B cell (primary cell): ENCODE measurements around the gene CDC42EP2. TPM values are rescaled to one million over a fixed set of nuclear protein-coding genes. Genes with fewer than 3 reads are reported as not detected.
A peak's percentile ranks its signal among the peaks of the same experiment; 100 is the strongest.

Experiments used
- ATAC-seq: fragments of 200-7000 bp; cut with Tn5 transposase; one replicate; pipeline ENCODE4 v1.10.0; 2021; ENCODE audit warnings: low read depth, mild to moderate bottlenecking, moderate number of reproducible peaks, moderate library complexity
- CTCF ChIA-PET: fragments of 350-600 bp; sonication (Branson Sonifier 250); formaldehyde crosslinking; loops from one replicate; lab custom pipeline; 2021; ENCODE audit warnings: antibody characterized with exemption, inconsistent platforms; lab: Charles Lee
- POLR2A ChIA-PET: fragments of 350-600 bp; sonication (Branson Sonifier 250); formaldehyde crosslinking; loops from one replicate; lab custom pipeline; 2021; ENCODE audit warnings: antibody characterized with exemption; lab: Charles Lee
- DNase-seq: peaks from one replicate; pipeline ENCODE4 v3.0.0; 2013
- H2AFZ ChIP-seq: 2 replicates; pipeline ENCODE4 v1.6.1; 2012; ENCODE audit warnings: mild to moderate bottlenecking, low read depth, low read length; ENCODE audit not compliant: insufficient read depth, poor library complexity, severe bottlenecking
- H3K27ac ChIP-seq, 2 donors: 1 replicate in 1 of 2; 2 replicates in 1 of 2; pipeline ENCODE4 v1.5.1; 2012 to 2013; ENCODE audit warnings: low read length in 2 of 2, mild to moderate bottlenecking in 2 of 2, moderate library complexity in 1 of 2
- H3K27me3 ChIP-seq, 4 experiments: fragments of 200-600 bp in 1 of 4; sonication (generic) in 1 of 4; replicated peaks in 1 of 4; 1 replicate in 2 of 4; 2 replicates in 2 of 4; pipeline versions ENCODE4 v1.6.1 to v1.7.0; 2013 to 2016; ENCODE audit warnings: low read length in 3 of 4, mild to moderate bottlenecking in 2 of 4, mixed read lengths in 1 of 4, moderate library complexity in 1 of 4; ENCODE audit not compliant: insufficient read depth in 4 of 4, control insufficient read depth in 3 of 4; ENCODE audit errors: control extremely low read depth in 1 of 4
- H3K36me3 ChIP-seq, 2 experiments: replicated peaks in 1 of 2; 1 replicate in 1 of 2; 2 replicates in 1 of 2; pipeline versions ENCODE4 v1.6.1 to v1.7.1; 2013; ENCODE audit warnings: low read length in 1 of 2; ENCODE audit not compliant: insufficient read depth in 2 of 2, control insufficient read depth in 1 of 2; ENCODE audit errors: control extremely low read depth in 1 of 2, extremely low read depth in 1 of 2
- H3K4me1 ChIP-seq, 2 donors: fragments of 200-600 bp in 1 of 2; sonication (generic) in 1 of 2; 1 replicate in 1 of 2; 2 replicates in 1 of 2; pipeline versions ENCODE4 v1.5.1 to v1.6.1; 2013 to 2017; ENCODE audit warnings: low read length in 2 of 2; ENCODE audit not compliant: control insufficient read depth in 2 of 2, insufficient read depth in 2 of 2
- H3K4me2 ChIP-seq: replicated peaks from 2 replicates; pipeline ENCODE3; 2012; ENCODE audit warnings: mild to moderate bottlenecking, low read depth, low read length; ENCODE audit not compliant: poor library complexity, severe bottlenecking
- H3K4me3 ChIP-seq, 5 experiments: fragments of 200-600 bp in 1 of 5; sonication (generic) in 1 of 5; 1 replicate in 3 of 5; 2 replicates in 2 of 5; pipeline versions ENCODE4 v1.5.1 to v1.7.0; 2011 to 2016; ENCODE audit warnings: low read length in 4 of 5, mild to moderate bottlenecking in 4 of 5, low read depth in 2 of 5, control low read depth in 1 of 5, moderate library complexity in 1 of 5; ENCODE audit not compliant: insufficient read depth in 1 of 5; ENCODE audit errors: control extremely low read depth in 1 of 5, extremely low read depth in 1 of 5
- H3K79me2 ChIP-seq: fragments of 200-600 bp; sonication (generic); one replicate; pipeline ENCODE4 v1.6.0; 2016; ENCODE audit warnings: low read length; ENCODE audit not compliant: control insufficient read depth, insufficient read depth
- H3K9ac ChIP-seq: fragments of 200-600 bp; sonication (generic); 2 replicates; pipeline ENCODE4 v1.6.1; 2017; ENCODE audit warnings: mild to moderate bottlenecking, low read length, moderate library complexity
- H3K9me3 ChIP-seq, 3 donors: one replicate each; pipeline versions ENCODE4 v1.6.1 to v1.7.1; 2013; ENCODE audit warnings: low read length in 2 of 3; ENCODE audit not compliant: control insufficient read depth in 2 of 3, insufficient read depth in 1 of 3; ENCODE audit errors: control extremely low read depth in 1 of 3
- H4K20me1 ChIP-seq: 2 replicates; pipeline ENCODE4 v1.6.0; 2012; ENCODE audit warnings: mild to moderate bottlenecking, low read length; ENCODE audit not compliant: insufficient read depth, control insufficient read depth, poor library complexity, severe bottlenecking
- H3K27ac Mint-ChIP-seq: one replicate; pipeline ENCODE4 v1.8.0; 2021; ENCODE audit warnings: mixed read lengths
- H3K27me3 Mint-ChIP-seq: one replicate; pipeline ENCODE4 v1.8.0; 2021; ENCODE audit warnings: mixed read lengths
- H3K4me1 Mint-ChIP-seq: one replicate; pipeline ENCODE4 v1.8.0; 2021; ENCODE audit warnings: mixed read lengths
- H3K4me3 Mint-ChIP-seq: one replicate; pipeline ENCODE4 v1.8.0; 2021; ENCODE audit warnings: mixed read lengths
- H3K9me3 Mint-ChIP-seq: one replicate; pipeline ENCODE4 v1.8.0; 2022; ENCODE audit warnings: mixed read lengths; ENCODE audit not compliant: insufficient read depth
- EZH2 ChIP-seq: IDR thresholded peaks from 2 replicates; pipeline ENCODE4 v1.6.1; 2012; ENCODE audit warnings: borderline replicate concordance, low read depth, mild to moderate bottlenecking, moderate library complexity, low read length; ENCODE audit not compliant: insufficient read depth, poor library complexity, severe bottlenecking
- WGBS: methylation state at CpG from one replicate; pipeline ENCODE4 v1.1.5; 2013; ENCODE audit warnings: missing lambda C conversion rate; ENCODE audit not compliant: insufficient coverage; 5-methylcytosine and 5-hydroxymethylcytosine counted together
- intact Hi-C: fragments of 100-400 bp; cut with micrococcal nuclease; formaldehyde crosslinking; loops from one replicate; pipeline ENCODE4 v1.10.0; 2022
- polyA plus RNA-seq: library from polyadenylated mRNA; depleted of rRNA; stranded (reverse); fragments of >200 nt; gene quantifications from 2 replicates; pipeline ENCODE4 v1.2.3, GENCODE V29; 2012
- total RNA-seq, 2 donors: library from RNA; stranded (reverse); fragments of 120-200 nt in 1 of 2; gene quantifications; 1 replicate in 1 of 2; 2 replicates in 1 of 2; pipeline versions ENCODE4 v1.2.3 to v1.2.4, GENCODE V29; 2013 to 2022
- TF ChIP-seq, protein P1 (sequence below): fragments of 200-600 bp; IDR thresholded peaks from one replicate; pipeline ENCODE4 v1.8.0; 2022; ENCODE audit warnings: antibody characterized with exemption, mild to moderate bottlenecking

CDC42EP2 gene
- total and polyA plus RNA-seq, 2 donors (not counting 1 experiment from before 2014, with no cell fraction given): 0.69 to 1.1 TPM

DNA sequence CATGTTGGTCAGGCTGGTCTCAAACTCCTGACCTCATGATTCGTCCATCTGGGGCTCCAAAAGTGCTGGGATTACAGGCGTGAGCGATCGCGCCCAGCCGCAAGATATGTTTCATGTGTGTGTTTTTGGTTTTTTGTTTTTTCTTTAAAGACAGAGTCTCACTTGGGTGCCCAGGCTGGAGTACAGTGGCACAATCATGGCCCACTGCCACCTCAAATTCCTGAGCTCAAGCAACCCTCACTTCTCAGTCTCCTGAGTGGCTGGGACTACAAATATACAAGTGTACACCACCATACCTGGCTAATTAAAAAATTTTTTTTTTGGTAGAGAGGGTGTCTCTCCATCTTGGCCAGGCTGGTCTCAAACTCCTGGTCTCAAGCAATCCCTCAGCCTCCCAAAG lies 48.3 kb downstream of the CDC42EP2 start:
- Histone ChIP-seq H3K79me2 (peaks cover 13% of the 10 kb centered on the region), H3K4me2 (peak overlapping the region; percentile 58), H3K27ac (peak overlapping the region; percentile 78 to 91), H3K27me3 (no peaks in the 10 kb centered on the region), H4K20me1 (no peaks in the 10 kb centered on the region), H3K36me3 (no peaks in the 10 kb centered on the region), H3K9me3 (no peaks in the 10 kb centered on the region), H2AFZ (peak overlapping the region; percentile 78), H3K4me1 (peaks cover 17 to 33% of the 10 kb centered on the region in 2 donors), H3K4me3 (peak overlapping the region in 3 of 5 experiments; percentile 15 to 34 (median 31)), H3K9ac (peak overlapping the region; percentile 51)
- ATAC-seq (no peak), DNase-seq (no peak)
- TF ChIP-seq, protein P1, sequence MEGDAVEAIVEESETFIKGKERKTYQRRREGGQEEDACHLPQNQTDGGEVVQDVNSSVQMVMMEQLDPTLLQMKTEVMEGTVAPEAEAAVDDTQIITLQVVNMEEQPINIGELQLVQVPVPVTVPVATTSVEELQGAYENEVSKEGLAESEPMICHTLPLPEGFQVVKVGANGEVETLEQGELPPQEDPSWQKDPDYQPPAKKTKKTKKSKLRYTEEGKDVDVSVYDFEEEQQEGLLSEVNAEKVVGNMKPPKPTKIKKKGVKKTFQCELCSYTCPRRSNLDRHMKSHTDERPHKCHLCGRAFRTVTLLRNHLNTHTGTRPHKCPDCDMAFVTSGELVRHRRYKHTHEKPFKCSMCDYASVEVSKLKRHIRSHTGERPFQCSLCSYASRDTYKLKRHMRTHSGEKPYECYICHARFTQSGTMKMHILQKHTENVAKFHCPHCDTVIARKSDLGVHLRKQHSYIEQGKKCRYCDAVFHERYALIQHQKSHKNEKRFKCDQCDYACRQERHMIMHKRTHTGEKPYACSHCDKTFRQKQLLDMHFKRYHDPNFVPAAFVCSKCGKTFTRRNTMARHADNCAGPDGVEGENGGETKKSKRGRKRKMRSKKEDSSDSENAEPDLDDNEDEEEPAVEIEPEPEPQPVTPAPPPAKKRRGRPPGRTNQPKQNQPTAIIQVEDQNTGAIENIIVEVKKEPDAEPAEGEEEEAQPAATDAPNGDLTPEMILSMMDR: no peak
- no peak for TF ChIP-seq EZH2
- CTCF ChIA-PET: interaction anchor here (0.6 to 2.8 kb wide), 9 partner anchors 33 to 225 kb away, joined by 3 to 11 read pairs (median 5); partner anchors contain the start of gene CDC42EP2
- no peaks in the 10 kb centered on the region for H3K9me3 Mint-ChIP-seq
- H3K4me1 Mint-ChIP-seq: peaks cover 21% of the 10 kb centered on the region
- WGBS: 66% methylated on average over 4 of the region's 6 CpGs
- H3K27ac Mint-ChIP-seq: peak overlapping the region; percentile 100
- intact Hi-C loops: loop anchor here (1.0 kb wide), 2 partner anchors 9 to 114 kb away; partner anchors contain the start of gene TIGD3
- POLR2A ChIA-PET: interaction anchor here (0.6 to 2.3 kb wide), 9 partner anchors 13 to 428 kb away, joined by 3 to 19 read pairs (median 4); partner anchors contain the start of genes MALAT1 and NEAT1
- H3K27me3 Mint-ChIP-seq: no peaks in the 10 kb centered on the region
- H3K4me3 Mint-ChIP-seq: peak overlapping the region; percentile 81

DNA sequence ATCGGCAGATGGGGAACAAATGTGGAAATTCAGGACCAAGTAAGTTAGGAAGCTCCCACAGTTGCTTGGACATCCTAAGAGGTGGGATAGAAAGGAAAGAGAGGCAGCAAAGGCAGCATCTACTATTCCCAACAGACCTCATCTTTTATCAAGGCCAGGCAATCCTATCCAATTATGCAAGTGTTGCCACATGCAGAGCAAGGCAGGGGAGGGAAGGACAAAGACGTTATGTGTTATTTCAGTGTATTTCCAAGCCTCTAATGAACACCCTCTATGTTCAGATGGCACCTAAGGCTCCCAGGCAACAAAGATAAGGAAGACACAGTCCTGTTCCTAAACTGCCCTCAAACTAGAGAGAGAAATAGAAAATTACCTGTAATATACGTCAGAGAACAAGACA lies 49.1 kb downstream of the CDC42EP2 start:
- DNase-seq: no peak
- POLR2A ChIA-PET: interaction anchor here (0.5 to 2.3 kb wide), 3 partner anchors 31 to 154 kb away, joined by 3 to 7 read pairs (median 3); partner anchors contain the start of gene MALAT1
- no peaks in the 10 kb centered on the region for H3K27me3 Mint-ChIP-seq
- Histone ChIP-seq H2AFZ (no peak overlapping the region), H3K9me3 (no peaks in the 10 kb centered on the region), H3K27ac (no peak overlapping the region), H3K4me1 (peaks cover 17 to 33% of the 10 kb centered on the region in 2 donors), H4K20me1 (no peaks in the 10 kb centered on the region), H3K4me2 (no peak overlapping the region), H3K36me3 (no peaks in the 10 kb centered on the region), H3K9ac (no peak overlapping the region), H3K79me2 (peaks cover 13% of the 10 kb centered on the region), H3K27me3 (no peaks in the 10 kb centered on the region), H3K4me3 (no peak overlapping the region)
- peak overlapping the region; percentile 78 for H3K27ac Mint-ChIP-seq
- CTCF ChIA-PET: interaction anchor here (1.2 to 2.4 kb wide), 4 partner anchors 17 to 188 kb away, joined by 4 to 8 read pairs (median 4); no protein-coding TSS in a partner anchor
- intact Hi-C loops: no loop called here
- no peaks in the 10 kb centered on the region for H3K9me3 Mint-ChIP-seq
- no peak for TF ChIP-seq EZH2
- TF ChIP-seq, protein P1: no peak
- no CpG with 5 or more reads among the region's 3 CpGs for WGBS
- ATAC-seq: no peak
- H3K4me1 Mint-ChIP-seq: peaks cover 21% of the 10 kb centered on the region
- H3K4me3 Mint-ChIP-seq: peak overlapping the region; percentile 53
